Activated naive CD8-positive, alpha-beta T cell treated with anti-CD3 and anti-CD28 coated beads for 36 hours (primary cell): ENCODE data around the gene NAV2. TPM values are rescaled to one million over a fixed set of nuclear protein-coding genes. Genes with fewer than 3 reads are reported as not detected.
"Not testable (repeated sequence)": the region's sequence is repeated elsewhere in the genome, so short reads cannot be mapped to it uniquely, and the experiment has no call there.

ENCODE experiments used
- DNase-seq: peaks from one replicate; pipeline ENCODE4 v3.0.0; 2021
- H3K27ac Mint-ChIP-seq: one replicate; pipeline ENCODE4 v1.8.0; 2022; ENCODE audit warnings: mild to moderate bottlenecking, moderate library complexity, mixed read lengths
- H3K27me3 Mint-ChIP-seq: one replicate; pipeline ENCODE4 v1.8.0; 2022; ENCODE audit warnings: mild to moderate bottlenecking, mixed read lengths
- H3K36me3 Mint-ChIP-seq: one replicate; pipeline ENCODE4 v1.8.0; 2021; ENCODE audit warnings: mild to moderate bottlenecking, mixed read lengths
- H3K4me1 Mint-ChIP-seq: one replicate; pipeline ENCODE4 v1.8.0; 2021; ENCODE audit warnings: mixed read lengths
- H3K4me3 Mint-ChIP-seq: one replicate; pipeline ENCODE4 v1.8.0; 2022; ENCODE audit warnings: mild to moderate bottlenecking, moderate library complexity, mixed read lengths
- H3K9me3 Mint-ChIP-seq: one replicate; pipeline ENCODE4 v1.8.0; 2022; ENCODE audit warnings: mixed read lengths
- total RNA-seq, 2 experiments: library from RNA; stranded (reverse); gene quantifications; one replicate each; pipeline ENCODE4 v1.2.3, GENCODE V29; 2021

Gene NAV2
- total RNA-seq, 2 experiments from 2014 or later, result 0.14 to 0.20 TPM

DNA sequence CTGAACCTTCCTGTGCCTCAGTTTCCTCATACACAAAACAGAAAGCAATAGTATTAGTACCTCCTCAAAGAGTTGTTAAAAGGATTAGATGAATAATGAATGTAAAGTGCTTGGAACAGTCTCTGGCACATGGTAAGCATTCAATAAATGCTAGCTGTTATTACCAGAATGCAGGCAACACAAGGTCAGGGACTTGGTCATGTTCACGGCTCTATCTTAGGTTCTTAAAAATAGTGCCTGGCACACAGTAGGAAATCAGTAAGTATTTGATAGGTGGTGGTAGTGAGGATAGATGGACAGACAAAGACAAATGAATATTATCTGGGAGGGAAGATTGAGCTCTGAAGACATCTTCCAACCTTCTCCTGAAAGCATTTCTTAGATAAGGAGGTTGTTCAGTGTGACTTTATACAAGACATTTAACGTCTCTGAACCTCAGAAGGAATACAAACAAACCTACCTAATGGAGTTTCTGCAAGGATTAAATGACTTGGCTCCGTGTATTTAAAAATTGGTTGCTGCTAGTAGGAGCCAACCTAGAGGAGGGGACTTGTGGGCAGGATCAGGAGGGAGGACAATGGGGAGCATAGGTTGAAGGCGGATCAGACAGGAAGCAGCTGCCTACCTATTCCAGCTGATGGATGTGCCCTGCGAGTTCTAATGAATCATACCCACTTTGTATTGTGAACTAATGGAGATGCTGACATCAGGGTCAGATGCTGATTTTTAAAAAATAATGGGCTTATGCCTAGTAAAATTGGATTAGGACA, 353.6 kb downstream of the NAV2 start:
- no peak overlapping the region for H3K4me3 Mint-ChIP-seq
- H3K9me3 Mint-ChIP-seq, result no peaks in the 10 kb centered on the region
- no peak for DNase-seq
- H3K36me3 Mint-ChIP-seq, result no peaks in the 10 kb centered on the region
- H3K27me3 Mint-ChIP-seq, result no peaks in the 10 kb centered on the region
- no peaks in the 10 kb centered on the region for H3K4me1 Mint-ChIP-seq
- H3K27ac Mint-ChIP-seq, result no peak overlapping the region

DNA sequence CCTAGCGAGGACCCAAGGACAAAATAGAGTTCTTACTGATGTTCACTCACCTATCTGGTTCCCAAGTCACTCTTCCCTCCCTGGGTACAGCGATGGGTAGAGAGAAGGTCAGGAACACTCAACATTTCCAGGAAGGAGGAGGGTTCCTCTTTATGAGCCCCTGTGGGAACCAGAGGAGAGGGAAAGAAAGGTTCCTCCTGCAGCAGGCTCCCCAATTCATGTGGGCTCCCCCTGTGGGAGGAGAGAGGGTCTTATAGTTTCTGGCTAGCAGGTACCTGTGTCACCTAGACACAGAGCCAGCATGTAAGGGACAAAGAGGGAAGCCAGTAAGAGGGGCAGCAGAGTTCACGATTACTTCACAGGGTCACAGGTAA, 354.1 kb downstream of the NAV2 start:
- no peak overlapping the region for H3K4me3 Mint-ChIP-seq
- no peaks in the 10 kb centered on the region for H3K36me3 Mint-ChIP-seq
- no peaks in the 10 kb centered on the region for H3K4me1 Mint-ChIP-seq
- no peak overlapping the region for H3K27ac Mint-ChIP-seq
- H3K9me3 Mint-ChIP-seq, result no peaks in the 10 kb centered on the region
- H3K27me3 Mint-ChIP-seq, result no peaks in the 10 kb centered on the region
- no peak for DNase-seq

DNA sequence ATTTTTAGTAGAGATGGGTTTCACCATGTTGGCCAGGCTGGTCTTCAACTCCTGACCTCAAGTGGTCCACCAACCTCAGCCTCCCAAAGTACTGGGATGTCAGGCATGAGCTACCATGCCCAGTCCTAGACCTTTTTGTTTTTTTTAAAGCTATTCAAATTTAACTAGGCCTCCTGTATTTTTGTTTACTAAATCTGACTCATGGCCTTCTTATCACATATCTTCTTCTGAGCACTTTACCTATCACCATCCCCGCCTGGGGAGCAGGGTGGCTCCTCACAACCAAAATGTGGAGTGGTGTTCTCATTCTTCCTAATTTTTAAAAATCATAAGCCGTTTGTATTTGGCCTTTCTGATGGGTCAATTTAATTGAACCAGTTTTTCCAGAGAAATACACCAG, 355.0 kb downstream of the NAV2 start:
- DNase-seq, result no peak
- no peak overlapping the region for H3K27ac Mint-ChIP-seq

DNA sequence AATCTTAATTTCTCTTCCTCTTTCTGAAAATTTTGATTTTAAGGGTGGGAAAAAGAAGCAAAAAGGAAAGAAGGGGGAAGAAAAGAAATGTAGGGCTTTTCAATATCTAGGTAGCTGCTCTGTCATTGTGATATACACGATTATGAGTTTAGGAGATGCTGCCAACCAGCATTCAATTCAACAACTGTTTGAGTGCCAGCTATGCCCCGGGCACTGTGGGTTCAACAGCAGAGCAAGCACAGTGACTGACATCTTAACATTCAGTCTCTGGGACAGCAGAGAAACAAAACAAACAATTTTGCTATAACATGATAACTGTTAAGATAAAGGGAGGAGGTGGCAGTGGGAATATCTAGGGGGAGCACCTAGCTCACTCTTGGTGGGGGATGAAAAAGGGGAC, 356.1 kb downstream of the NAV2 start:
- H3K27ac Mint-ChIP-seq, result no peak overlapping the region
- no peaks in the 10 kb centered on the region for H3K4me1 Mint-ChIP-seq
- H3K9me3 Mint-ChIP-seq, result peaks cover 2% of the 10 kb centered on the region
- no peak overlapping the region for H3K4me3 Mint-ChIP-seq
- H3K36me3 Mint-ChIP-seq, result no peaks in the 10 kb centered on the region
- peaks cover 7% of the 10 kb centered on the region for H3K27me3 Mint-ChIP-seq
- no peak for DNase-seq

More for the DNA sequence above, 355.0 kb downstream of the NAV2 start:
- Mint-ChIP-seq H3K9me3 (peaks cover 2% of the 10 kb centered on the region), H3K4me1 (no peaks in the 10 kb centered on the region), H3K36me3 (no peaks in the 10 kb centered on the region), H3K4me3 (no peak overlapping the region), H3K27me3 (peaks cover 3% of the 10 kb centered on the region)

DNA sequence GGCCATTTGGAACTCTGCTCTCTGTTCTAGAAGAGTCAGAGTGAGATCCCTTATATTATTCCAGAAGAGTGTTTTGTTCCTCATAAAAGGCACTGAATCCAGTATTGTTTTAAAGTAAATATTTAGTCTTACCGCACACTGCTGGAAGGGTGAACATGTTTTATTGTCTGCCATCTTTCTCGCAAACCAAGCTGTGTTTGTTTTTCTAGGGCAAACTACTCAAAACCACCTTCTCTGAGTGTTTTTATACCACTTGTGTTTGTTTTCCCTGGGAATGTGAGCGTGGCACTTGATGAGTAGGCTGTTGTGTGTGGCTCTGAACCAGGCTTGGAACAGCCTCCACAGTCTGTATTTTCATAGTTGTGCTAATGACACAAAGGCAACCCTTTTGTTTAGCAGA, 357.8 kb downstream of the NAV2 start:
- Mint-ChIP-seq H3K36me3 (no peaks in the 10 kb centered on the region), H3K4me1 (no peaks in the 10 kb centered on the region), H3K27me3 (peaks cover 12% of the 10 kb centered on the region), H3K9me3 (peaks cover 2% of the 10 kb centered on the region), H3K4me3 (no peak overlapping the region), H3K27ac (no peak overlapping the region)
- DNase-seq, result no peak

DNA sequence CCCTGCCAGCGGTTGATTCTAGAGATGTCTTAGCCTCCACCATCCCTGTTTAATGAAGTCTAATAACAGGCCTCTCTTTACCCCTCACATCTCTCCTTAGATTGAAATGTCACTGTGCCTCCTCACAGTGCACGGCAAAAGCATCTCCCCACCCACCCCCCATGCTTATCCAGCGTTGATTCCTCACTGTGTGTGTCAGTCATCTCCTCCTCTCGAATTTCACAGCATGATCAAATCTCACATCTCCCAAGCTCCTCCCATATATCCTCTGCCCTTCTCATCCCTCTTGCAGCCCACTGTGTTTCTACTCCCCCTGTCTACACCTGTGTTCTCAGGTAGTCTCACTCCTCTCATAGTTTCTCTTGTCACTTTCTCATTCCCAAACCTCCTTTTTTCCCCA, 363.0 kb downstream of the NAV2 start:
- Mint-ChIP-seq H3K4me1 (no peaks in the 10 kb centered on the region), H3K27ac (no peak overlapping the region), H3K4me3 (no peak overlapping the region), H3K9me3 (peaks cover 5% of the 10 kb centered on the region), H3K36me3 (no peaks in the 10 kb centered on the region), H3K27me3 (peaks cover 25% of the 10 kb centered on the region)
- no peak for DNase-seq

DNA sequence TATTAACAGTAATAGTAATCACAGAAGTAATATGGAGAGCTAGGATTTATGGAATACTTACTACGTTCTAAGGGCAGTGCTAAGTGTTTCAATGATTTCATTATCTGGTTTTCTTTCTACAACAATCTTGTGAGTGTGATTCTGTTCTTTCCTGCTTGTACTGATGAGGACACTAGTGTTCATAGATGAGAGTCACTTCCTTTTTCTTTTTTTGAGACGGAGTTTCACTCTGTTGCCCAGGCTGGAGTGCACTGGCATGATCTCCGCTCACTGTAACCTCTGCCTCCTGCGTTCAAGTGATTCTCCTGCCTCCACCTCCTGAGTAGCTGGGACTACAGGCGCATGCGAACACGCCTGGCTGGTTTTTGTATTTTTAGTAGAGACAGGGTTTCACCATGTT, 366.2 kb downstream of the NAV2 start:
- Mint-ChIP-seq H3K4me3 (no peak overlapping the region), H3K36me3 (no peaks in the 10 kb centered on the region), H3K27me3 (peaks cover 17% of the 10 kb centered on the region), H3K9me3 (peaks cover 3% of the 10 kb centered on the region), H3K27ac (no peak overlapping the region), H3K4me1 (no peaks in the 10 kb centered on the region)
- no peak for DNase-seq

DNA sequence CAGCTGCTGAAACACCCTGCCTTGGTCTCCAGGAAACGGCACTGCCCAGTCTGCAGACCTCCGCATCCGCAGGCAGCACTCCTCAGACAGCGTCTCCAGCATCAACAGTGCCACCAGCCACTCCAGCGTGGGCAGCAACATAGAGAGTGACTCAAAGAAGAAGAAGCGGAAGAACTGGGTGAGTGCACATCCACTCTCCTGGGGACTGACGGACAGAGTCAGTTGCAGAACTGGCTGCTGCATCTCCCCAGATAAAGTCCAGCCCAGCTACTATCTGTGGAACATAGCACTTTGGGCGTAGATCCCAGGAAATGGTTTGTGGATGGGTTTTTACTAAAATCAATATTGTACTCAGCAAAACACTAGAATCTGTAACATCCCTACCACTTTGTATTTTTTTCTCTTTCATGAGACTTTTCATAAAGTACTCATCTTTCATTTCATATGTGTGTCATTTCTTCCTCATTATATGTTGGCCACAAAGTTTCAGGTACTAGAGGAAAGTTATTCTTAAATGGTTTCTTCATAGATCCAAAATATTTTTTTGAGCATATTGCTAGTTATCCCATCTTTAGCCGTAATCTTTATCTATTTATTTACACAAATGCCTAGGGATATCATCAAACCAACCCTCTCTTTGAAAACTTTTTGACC, 367.5 kb downstream of the NAV2 start:
- Mint-ChIP-seq H3K4me1 (no peaks in the 10 kb centered on the region), H3K27ac (no peak overlapping the region), H3K27me3 (peaks cover 13% of the 10 kb centered on the region), H3K9me3 (peaks cover 3% of the 10 kb centered on the region), H3K36me3 (no peaks in the 10 kb centered on the region), H3K4me3 (no peak overlapping the region)
- DNase-seq, result no peak

DNA sequence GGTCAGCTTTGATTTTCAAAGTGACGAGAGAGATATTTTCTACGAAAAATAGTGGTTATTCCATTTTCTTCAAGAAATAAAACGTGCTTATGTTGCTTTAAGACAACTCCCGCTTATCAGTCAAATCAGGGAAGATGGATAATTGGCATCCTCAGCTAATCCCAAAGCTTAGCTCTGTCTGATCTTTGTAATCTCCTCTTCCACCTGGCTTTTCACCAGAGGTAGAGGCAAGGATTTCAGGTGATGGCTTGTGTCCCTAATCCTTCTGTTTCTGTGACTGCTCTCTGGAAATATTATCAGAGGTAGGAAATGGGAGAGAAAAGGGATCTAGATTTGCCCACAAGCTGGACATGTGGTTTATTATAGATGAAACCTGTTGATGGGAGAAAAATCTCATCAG, 368.7 kb downstream of the NAV2 start:
- DNase-seq, result no peak
- no peaks in the 10 kb centered on the region for H3K4me1 Mint-ChIP-seq
- no peaks in the 10 kb centered on the region for H3K9me3 Mint-ChIP-seq
- H3K4me3 Mint-ChIP-seq, result no peak overlapping the region
- no peaks in the 10 kb centered on the region for H3K36me3 Mint-ChIP-seq
- no peak overlapping the region for H3K27ac Mint-ChIP-seq
- H3K27me3 Mint-ChIP-seq, result peaks cover 8% of the 10 kb centered on the region

DNA sequence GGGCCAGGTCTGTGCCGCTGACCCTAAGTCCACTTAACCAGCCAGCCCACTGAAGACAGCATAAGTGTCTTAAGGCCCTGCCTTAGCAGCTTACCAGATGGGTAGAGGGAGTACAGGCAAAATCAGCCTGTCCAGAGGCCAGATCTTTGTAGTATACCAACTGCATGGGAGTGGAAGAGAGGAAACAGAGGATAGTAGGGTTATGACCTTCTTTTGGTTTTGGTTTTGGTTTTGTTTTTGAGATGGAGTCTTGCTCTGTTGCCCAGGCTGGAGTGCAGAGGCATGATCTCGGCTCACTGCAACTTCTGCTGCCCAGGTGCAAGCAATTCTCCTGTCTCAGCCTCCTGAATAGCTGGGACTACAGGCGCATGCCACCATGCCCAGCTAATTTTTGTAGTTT, 371.2 kb downstream of the NAV2 start:
- DNase-seq, H3K36me3 Mint-ChIP-seq, H3K27me3 Mint-ChIP-seq, H3K9me3 Mint-ChIP-seq, H3K4me1 Mint-ChIP-seq, H3K27ac Mint-ChIP-seq, H3K4me3 Mint-ChIP-seq: not testable (repeated sequence)

DNA sequence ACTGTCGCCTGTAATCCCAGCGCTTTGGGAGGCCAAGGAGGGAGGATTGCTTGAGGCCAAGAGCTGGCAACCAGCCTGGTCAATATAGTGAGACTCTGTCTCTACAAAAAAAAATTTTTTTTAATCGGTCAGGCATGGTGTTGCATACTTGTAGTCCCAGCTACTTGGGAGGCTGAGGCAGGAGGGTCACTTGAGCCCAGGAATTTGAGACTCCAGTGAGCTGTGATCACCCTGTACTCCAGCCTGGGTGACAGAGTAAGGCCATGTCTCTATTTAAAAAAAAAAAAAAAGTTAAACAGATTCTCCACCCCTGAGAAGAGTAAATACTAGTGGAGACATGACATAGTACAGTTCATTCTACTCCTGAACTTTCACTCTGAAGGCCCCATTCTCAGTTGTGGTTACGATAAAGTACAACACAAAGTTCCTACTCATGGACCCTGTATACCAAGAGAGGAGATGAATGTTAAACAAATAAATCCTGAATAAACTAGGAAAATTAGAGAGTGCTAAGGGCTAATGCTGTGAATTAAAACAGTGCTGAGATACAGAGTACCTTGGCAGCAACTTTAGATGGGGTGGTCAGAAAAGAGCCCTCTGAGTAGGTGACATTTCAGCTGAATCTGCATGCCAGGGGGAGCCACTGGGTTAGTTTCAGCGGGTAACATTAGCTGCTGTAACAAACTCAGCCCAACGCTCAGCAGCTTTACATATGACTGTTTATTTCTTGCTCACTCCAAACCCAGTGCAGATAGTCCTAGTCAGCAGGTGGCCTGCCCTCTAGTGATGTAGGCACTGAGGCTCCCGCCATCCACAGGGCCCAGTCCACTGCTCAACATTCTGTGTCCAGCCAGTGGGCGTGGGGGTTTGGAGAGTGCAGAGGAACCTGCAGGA, 372.5 kb downstream of the NAV2 start:
- peaks cover 12% of the 10 kb centered on the region for H3K27me3 Mint-ChIP-seq
- no peak overlapping the region for H3K27ac Mint-ChIP-seq
- DNase-seq, result no peak
- no peaks in the 10 kb centered on the region for H3K9me3 Mint-ChIP-seq
- no peak overlapping the region for H3K4me3 Mint-ChIP-seq
- peaks cover 17% of the 10 kb centered on the region for H3K4me1 Mint-ChIP-seq
- H3K36me3 Mint-ChIP-seq, result no peaks in the 10 kb centered on the region

DNA sequence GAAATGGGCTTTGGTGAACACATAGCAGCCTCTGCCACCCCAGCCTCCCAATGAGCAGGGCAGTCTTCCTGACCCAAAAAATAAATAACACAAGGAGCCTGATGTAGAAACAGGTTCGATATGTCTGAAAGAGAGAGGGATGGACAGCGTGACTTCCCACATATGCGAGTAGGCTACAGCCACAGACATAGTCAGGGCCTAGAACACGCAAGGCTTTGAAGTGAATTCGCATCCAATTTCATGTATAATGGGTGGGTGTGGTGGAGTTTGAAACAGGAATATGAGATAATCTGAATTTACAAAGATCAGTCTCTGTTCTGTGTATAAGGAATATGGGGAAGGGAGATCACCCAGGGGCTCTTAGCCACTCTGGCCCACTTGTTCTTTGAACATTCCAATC, 373.3 kb downstream of the NAV2 start:
- Mint-ChIP-seq H3K4me3 (no peak overlapping the region), H3K36me3 (no peaks in the 10 kb centered on the region)

DNA sequence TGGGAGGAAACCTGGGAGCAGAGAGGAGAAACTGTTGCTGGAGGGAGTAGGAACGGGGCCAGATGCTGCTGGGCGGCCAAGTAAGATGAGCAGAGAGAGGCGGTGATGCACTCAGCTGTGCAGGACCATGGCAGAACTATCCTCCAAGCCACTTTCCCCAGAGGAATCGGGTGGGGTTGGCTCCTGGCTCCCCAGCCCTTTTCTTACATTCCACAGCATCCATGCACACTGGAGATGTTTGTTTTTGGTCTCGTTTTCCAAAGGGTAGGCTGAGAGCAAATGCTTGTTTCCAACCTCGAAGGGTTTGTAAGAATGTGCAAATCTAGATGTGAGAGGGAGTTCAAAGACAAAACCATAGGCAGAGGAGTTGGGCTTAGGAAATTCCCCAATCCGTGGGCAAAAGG, 374.5 kb downstream of the NAV2 start:
- no peaks in the 10 kb centered on the region for H3K9me3 Mint-ChIP-seq
- H3K4me3 Mint-ChIP-seq, result no peak overlapping the region
- H3K27me3 Mint-ChIP-seq, result peaks cover 12% of the 10 kb centered on the region
- no peak for DNase-seq
- H3K4me1 Mint-ChIP-seq, result peaks cover 17% of the 10 kb centered on the region
- H3K27ac Mint-ChIP-seq, result no peak overlapping the region
- no peaks in the 10 kb centered on the region for H3K36me3 Mint-ChIP-seq

More for the DNA sequence above, 373.3 kb downstream of the NAV2 start:
- no peaks in the 10 kb centered on the region for H3K9me3 Mint-ChIP-seq
- peaks cover 12% of the 10 kb centered on the region for H3K27me3 Mint-ChIP-seq
- no peak overlapping the region for H3K27ac Mint-ChIP-seq
- peaks cover 17% of the 10 kb centered on the region for H3K4me1 Mint-ChIP-seq
- no peak for DNase-seq

DNA sequence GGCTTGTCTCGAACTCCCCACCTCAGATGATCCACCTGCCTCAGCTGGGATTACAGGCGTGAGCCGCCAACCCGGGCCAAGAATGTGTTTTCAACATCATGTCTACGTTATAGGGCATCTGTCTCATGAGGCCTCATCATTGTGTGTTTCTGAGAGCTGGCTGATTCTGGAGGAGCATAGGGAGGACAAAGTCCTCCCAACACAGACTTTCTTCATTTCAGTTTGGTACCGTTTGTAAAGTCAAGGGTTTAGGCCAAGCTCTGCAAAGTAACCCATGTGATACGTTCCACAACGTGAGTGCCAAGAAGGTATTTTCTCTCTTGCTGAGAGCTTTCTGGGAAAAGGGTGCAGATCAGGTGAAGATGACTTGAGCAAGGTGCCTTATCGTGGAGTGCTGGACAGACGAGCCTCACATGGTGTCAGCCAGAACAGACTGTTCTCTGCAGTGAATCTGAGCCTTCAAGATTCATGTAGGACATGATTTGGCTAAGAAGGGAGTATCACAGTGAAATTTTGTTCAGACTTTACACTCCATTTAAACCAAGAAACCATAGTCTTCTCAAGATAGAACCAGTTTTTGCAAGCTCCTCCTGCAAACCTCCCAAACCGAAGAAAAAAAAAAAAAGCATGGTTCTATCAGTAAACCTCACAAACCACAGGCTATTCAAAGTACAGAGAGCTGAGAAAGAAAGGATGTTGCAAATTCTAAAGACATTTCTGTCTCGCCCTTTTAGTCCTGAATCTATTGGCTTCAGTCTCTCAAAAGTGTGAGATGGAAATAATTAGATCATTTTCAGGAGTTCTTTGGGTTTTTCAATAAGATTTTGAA, 376.0 kb downstream of the NAV2 start:
- peaks cover 17% of the 10 kb centered on the region for H3K4me1 Mint-ChIP-seq

More for the DNA sequence above, 376.0 kb downstream of the NAV2 start:
- Mint-ChIP-seq H3K27me3 (peaks cover 12% of the 10 kb centered on the region), H3K27ac (no peak overlapping the region), H3K36me3 (no peaks in the 10 kb centered on the region), H3K4me3 (no peak overlapping the region), H3K9me3 (no peaks in the 10 kb centered on the region)
- no peak for DNase-seq
